ENCODE measurements around the gene KCNMA1.
A peak's percentile ranks its signal among the peaks of the same experiment; 100 is the strongest.

The KCNMA1 gene

GRCh38 chr10:77253147-77253545 is 384.5 kb downstream of the KCNMA1 start:
- no peak for FAIRE-seq

- no peak for FAIRE-seq
Measured at GRCh38 chr10:77252380-77253146, 385.0 kb downstream of the KCNMA1 start.

DNA sequence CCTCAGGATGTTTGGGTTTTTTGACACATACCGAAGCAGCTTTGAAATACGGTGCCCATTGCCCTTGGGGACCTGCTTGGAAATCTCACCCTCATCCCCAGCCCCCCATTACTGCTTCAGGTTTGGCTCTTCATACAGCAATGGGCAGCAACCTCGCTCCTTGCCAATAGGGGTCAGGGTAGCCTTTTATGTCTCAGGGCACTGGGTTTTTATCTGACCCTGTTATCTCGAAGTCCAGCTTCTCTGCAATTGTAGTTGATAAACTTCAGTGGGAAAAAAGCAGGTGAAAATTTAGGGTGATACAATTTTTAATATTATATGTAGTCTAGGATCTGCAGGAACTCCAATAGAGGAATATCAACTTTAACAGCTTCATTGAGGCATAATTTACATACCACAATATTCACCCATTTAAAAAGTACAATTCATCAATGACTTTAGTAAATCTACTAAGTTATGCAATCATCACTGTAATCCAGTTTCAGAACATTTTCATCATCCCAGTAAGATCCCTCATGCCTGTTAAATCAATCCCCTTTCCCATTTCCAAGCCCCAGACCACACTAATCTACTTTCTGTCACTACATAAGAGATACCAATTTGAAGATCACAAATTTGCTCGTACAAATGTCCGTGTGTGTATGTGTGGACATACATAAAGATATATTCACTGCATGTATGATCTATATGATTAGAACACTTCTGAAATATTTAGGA is 386.2 kb downstream of the KCNMA1 start:
- no peak for FAIRE-seq

DNA sequence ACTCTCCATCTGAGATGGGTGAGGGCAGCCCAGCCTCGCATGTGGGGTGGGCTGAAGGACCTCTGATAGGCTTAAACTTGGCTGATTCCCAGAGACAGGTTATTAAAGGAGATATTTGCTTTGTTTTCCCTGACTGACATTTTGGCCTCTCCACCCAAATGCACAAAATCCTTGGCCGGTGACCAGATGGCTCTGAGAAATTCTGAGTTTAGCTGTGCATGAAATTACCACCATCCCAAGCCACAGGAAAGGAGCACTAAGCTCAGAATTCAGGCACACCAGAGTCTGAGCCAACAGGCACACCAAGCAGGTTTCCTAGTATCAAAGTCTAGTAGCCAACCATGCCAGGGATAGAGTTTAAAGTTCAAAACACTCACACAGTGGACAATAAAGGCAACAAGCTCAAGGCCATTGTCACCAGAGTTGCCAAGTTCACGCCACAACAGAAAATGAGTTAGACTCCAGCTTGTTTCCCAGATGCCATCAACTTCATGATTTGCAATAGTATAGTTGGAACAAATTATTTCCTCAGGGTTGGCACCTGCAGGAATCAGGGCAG is 387.6 kb downstream of the KCNMA1 start:
- FAIRE-seq, result no peak

- FAIRE-seq, result no peak
Measured at GRCh38 chr10:77248104-77248790, 389.4 kb downstream of the KCNMA1 start.

- no peak for FAIRE-seq
Measured at GRCh38 chr10:77247031-77247990, 390.3 kb downstream of the KCNMA1 start.

DNA sequence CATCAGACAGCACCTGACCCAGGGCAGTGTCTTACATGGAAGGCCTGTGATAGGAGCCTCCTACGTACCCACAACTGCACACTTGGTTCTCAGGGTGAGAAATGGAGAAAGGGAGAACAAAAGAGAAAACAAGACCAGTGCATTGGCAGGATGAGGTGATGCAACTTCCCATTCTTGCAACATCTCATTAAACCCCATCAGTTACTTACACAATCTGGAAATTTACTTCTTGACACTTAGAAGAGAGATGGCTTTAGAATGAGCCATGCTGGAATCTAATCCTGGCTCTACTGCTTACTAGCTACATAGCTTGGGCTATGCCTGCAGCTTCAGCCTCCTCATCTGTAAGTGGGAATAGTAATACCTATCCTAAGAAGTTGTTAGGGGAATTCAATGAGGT is 391.7 kb downstream of the KCNMA1 start:
- FAIRE-seq, result no peak

- peak; percentile 68 for FAIRE-seq
Measured at GRCh38 chr10:77244746-77245145, 392.9 kb downstream of the KCNMA1 start.

DNA sequence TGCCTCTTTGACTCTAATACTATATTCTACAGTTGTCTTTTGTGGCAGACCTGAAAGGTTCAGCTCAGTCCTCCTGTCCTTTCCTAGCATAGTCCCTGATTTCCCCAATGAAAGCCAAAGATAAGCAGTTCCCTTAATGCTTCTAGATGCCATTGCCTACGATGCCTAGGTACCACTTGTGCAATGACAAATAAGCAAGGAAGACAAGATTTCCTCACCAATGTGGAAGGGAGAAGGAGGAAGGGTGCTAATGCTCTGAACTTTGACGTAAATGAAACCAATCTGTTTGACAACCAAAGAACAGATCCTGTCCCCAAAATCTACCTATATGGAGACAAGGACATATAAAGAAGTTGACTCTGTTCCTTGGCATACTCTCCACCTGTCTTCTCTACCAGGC is 393.3 kb downstream of the KCNMA1 start:
- FAIRE-seq, result no peak

DNA sequence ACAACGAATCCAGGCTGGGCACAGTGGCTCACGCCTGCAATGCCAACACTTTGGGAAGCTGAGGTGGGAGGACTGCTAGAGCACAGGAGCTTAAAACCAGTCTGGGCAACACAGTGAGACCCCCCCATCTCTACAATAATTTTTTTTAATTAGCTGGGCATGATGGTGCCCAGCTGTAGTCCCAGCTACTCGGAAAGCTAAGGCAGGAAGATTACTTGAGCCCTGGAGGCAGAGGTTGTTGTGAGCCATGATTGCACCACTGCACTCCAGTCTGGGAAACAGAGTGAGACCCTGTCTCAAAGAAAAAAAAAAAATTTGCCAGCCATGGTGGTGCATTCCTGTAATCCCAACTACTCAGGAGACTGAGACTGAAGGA is 396.3 kb downstream of the KCNMA1 start:
- FAIRE-seq, result no peak

DNA sequence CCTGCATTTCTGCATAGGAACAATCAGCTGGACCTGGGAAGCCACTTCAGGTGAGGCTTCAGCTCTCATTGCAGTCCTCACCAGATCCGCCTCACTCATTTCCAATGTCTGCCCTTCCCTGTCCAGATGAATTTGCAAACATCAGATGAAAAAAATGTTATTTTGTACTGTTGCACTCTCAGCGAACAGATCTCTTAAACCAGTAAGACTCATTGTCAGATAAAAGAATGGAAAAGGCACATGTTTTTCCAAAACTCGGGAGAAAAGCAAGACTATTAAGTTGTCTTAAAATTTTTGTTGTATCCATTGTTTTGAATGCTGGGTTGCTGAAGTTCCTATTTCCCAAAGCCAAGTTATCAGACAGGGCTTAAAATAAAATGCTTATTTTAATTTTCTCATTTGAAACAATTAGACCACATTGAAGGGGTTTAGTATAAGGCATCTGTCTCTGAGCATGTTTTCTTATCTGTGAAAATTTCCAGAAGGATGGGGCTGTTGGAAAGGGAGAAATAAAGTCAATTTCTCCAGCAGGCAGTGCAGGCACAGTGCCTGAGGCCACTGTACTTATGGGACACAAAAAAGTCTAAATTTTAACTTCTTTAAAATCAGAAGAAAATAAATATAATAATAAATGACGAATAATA is 396.8 kb downstream of the KCNMA1 start:
- peak; percentile 53 for FAIRE-seq

DNA sequence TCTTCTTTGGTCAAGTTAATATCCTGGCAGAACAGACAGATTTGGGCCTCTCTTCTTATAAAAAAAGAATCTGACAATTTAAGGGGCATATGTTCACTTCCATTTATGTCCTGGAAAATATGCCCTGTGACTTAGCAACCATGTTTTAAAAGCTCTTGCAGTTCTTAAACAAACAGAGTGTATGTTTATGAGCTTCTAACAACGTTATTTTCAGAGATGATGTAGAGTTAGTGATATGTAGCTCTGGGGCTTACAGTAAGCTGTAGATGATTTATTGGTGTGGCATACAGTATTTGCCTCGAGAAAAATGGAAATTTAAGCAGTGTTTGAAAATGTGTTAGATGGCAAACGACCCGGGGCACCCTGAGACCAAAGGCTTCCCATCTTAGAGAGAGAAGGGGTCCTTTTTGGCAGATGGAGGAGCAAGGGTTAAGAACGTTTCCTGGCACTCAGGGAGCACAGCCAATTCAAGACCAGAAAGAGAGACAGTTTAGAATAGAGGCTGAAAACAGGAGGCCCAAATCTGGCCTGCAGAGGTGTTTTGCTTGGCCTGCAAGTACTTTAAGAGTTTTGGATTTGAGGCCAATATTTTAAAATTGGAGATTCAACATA is 397.5 kb downstream of the KCNMA1 start:
- FAIRE-seq, result no peak

DNA sequence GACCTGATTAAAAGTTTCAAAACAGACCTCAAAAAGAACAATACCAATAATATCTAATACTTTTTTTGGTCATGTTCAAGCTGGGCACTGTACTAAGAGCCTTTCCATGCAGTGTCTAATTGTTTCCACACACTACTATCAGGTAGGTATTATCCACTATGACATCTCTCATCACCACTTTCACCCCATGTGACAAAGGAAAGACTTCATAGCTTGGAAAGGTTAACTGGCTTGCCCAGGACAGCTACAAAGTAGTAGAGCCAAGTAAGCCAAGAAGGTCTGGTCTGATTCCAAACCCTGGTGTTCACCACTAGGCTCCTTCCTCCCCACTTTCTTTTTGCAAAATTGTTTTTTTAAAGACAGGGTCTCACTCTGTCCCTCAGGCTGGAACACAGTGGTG is 400.5 kb downstream of the KCNMA1 start:
- FAIRE-seq, result no peak

DNA sequence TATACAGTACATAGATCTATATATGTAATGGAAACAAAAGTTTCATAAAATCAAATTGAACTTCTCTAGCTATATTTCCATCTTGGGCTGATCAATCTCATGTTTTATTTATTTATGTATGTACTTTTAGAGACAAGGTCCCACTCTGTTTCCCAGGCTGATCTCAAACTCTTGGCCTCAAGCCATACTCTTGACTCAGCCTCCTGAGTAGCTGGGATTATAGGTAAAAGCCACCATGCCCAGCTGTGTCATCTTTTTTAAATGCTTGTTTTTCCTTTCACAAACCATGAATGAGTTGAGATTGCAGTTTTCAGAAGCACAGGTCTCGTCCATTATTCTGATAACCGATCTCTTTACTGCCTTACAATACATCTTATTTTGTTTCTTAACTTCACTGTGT is 400.9 kb downstream of the KCNMA1 start:
- FAIRE-seq, result no peak

GRCh38 chr10:77236029-77236428 is 401.6 kb downstream of the KCNMA1 start:
- FAIRE-seq, result no peak

DNA sequence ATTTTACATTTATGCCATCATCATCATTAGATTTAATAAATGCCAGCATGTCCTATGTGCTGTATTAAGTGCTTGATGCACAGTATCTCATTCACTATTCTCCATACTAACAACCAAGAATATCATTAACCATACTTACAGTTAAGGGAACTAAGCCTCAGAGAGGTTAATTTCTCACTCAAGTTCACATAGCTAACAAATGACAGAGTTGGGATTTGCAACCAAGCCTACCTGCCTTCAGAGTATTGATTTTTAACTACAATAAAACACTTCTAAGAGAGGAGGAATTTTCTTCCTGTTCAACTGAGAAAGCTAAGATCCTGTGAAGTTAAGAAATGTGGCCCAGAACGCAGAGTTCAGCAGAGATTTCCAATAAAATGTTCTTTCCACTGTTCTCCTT is 403.0 kb downstream of the KCNMA1 start:
- FAIRE-seq, result no peak

DNA sequence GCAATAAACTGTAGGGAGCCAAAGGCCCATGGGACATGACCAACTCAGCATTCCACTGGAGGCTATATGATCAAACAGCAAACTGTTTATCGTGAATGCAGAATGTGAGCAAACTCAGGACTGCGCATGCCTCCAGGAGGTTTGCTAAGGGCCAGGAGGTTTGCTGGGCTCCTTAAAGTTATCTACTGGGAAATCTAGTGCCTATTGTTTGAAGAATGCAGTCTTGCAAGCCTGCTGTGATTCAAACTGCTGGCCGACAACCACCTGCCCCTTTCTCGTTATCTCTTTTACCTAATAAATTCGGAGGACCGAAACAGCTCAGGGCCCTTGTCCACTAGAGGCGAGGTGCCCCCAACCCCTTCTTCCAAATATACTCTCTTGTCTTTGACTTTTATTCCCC is 404.1 kb downstream of the KCNMA1 start:
- no peak for FAIRE-seq

DNA sequence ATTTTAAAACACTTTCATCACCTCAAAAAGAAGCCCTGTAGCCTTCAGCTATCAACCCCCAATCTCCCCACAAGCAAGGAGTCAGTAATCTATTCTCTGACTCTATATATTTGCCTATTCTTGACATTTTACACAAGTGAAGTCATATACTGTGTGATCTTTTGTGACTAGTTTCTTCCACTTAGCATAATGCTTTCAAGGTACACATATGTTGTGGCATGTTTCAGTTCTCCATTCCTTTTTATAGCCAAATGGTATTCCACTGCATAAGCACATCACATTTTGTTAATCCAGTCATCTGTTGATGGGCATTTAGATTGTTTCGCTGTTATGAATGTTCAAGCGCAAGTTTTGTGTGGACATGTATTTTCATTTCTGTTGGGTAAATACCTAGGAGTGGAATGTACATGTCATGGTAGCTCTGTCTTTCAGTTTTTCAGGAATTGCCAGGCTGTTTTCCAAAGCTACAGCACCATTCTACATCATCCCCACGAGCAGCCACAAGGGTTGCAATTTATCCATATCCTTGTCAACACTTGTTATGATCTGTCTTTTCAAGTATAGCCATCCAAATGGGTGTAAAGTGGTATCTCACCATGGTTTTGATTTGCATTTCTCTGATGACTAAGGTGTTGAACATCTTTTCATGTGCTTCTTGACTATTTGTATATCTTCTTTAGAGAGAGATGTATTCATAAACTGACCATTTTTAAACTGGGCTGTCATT is 405.6 kb downstream of the KCNMA1 start:
- FAIRE-seq, result no peak

- no peak for FAIRE-seq
Measured at GRCh38 chr10:77231375-77231774, 406.2 kb downstream of the KCNMA1 start.

DNA sequence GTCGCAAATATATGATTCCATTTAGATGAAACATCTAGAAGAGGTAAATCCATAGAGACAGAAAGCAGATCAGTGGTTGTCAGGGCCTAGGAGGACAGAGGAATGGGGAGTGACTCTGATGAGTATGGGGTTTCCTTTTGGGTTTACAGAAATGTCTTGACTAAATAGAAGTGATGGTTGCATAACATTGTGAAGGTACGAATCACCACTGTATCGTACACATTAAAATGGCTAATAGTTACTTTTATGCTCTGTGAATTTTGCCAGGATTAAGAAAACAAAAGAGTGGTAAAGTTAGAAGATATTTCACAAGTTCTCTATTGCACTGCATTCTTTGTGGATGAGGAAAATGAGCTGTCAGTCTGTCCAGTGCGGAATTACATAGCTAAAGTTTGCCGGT is 407.4 kb downstream of the KCNMA1 start:
- no peak for FAIRE-seq

DNA sequence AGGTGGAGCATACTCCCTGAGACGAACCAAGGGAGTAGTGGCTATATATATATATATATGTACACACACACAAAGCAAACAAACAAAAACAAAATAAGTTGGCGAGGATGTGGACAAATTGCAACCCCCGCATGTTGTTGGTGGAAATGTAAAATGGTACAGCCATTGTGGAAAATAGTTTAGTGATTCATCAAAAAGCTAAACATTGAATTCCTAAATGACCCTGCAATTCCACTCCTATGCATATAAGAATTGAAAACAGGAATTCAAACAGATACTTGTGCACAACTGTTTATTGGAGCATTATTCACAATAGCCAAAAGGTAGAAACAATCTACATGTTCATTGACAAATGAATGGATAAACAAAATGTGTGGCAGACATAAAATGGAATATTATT is 407.9 kb downstream of the KCNMA1 start:
- no peak for FAIRE-seq
